AG10803 (cell line): ENCODE data around the gene GABRA5.

Experiments used
- DNase-seq: peaks from one replicate; pipeline ENCODE4 v3.0.0; 2010; ENCODE audit warnings: low read depth
- H3K4me3 ChIP-seq: 2 replicates; pipeline ENCODE4 v1.5.1; 2011; ENCODE audit warnings: mild to moderate bottlenecking, low read length, control low read depth
- CTCF ChIP-seq: conservative IDR thresholded peaks from 2 replicates; pipeline ENCODE4 v1.5.1; 2011; ENCODE audit warnings: mild to moderate bottlenecking, low read length, control low read depth, inconsistent platforms

Gene GABRA5

DNA sequence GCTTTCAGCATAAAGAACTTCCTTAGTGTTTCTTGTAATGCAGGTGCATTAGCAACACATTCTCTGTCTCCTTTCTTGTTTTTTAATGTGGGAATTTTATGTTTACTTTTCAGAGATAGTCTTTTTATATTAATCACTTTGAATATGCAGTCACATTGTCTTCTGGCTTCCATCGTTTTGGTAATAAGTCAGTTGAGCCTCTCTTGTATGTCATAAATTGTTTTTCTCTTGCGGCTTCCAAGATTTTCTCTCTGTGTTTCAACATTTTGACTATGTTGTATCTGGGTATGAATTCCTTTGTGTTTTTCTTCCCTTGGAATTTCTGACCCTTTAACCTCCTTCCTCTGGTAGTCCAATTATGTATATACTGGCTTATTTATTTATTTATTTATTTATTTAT is 129.4 kb downstream of the GABRA5 start:
- TF ChIP-seq CTCF: no peak
- no peak for DNase-seq
- no peak overlapping the region for H3K4me3 ChIP-seq
